Upper lobe of left lung (tissue), 6 donors: Measurements from ENCODE around the gene DNALI1. TPM values are rescaled to one million over a fixed set of nuclear protein-coding genes. Genes with fewer than 3 reads are reported as not detected.

Experiments used
- small RNA-seq, 4 donors: library from RNA; depleted of rRNA; stranded (forward); fragments of <200 nt; gene quantifications; one replicate each; pipeline ENCODE3, GENCODE V24; 2016
- total RNA-seq, 6 donors: library from RNA; depleted of rRNA in 4 of 6; stranded (reverse); fragments of >200 nt in 4 of 6; gene quantifications; one replicate each; pipeline versions ENCODE4 v1.1.0 to v1.2.1, GENCODE V29; 2016 to 2021
- donor health status: DM: no; HTN: no; CAD: no; lungs with moderate emphysema.
- donor health status: DM: no; HTN: yes; CAD: no; lungs with severe emphysema.

Gene DNALI1
- total RNA-seq, 6 donors from 2014 or later, result 12.3 to 41.9 (median 23.4) TPM

Small RNA genes lying within 50 kb of the gene (small RNA-seq; reads per million reads assigned to genes)
- 0 reads per million in 4 donors for gene AL034379.1

Other genes with a start within 250 kb of the DNALI1 start
- gene ZC3H12A, start 82.4 kb upstream of the DNALI1 start, total RNA-seq, result 10 to 100 TPM; 17.6 to 55.5 (median 26.2) TPM
- gene MEAF6, start 42.2 kb upstream of the DNALI1 start, total RNA-seq, result 100 to 1,000 TPM in 2 of 6 donors, 10 to 100 TPM in 4; 59.9 to 131 (median 75.1) TPM
- 10 to 100 TPM; 12.0 to 54.5 (median 17.5) TPM for gene SNIP1, start 2.6 kb upstream of the DNALI1 start, total RNA-seq
- 10 to 100 TPM; 28.3 to 56.2 (median 40.3) TPM for gene GNL2, start 39.0 kb downstream of the DNALI1 start, total RNA-seq
- 1 to 10 TPM in 5 of 6 donors, under 1 TPM in 1; 0.98 to 5.4 (median 3.5) TPM for gene RSPO1, start 78.0 kb downstream of the DNALI1 start, total RNA-seq
- gene CDCA8, start 135.6 kb downstream of the DNALI1 start, total RNA-seq, result 1 to 10 TPM in 4 of 6 donors, under 1 TPM in 1, not detected in 1; 0.89 to 2.0 (median 1.5) TPM
- gene EPHA10, start 208.2 kb downstream of the DNALI1 start, total RNA-seq, result 1 to 10 TPM in 2 of 6 donors, under 1 TPM in 2, not detected in 2; 0.76 to 1.7 (median 0.92) TPM
- 1 to 10 TPM; 2.8 to 8.1 (median 5.2) TPM for gene MANEAL, start 236.9 kb downstream of the DNALI1 start, total RNA-seq